ENCODE results near the gene SPAG6. TPM values are rescaled to one million over a fixed set of nuclear protein-coding genes. Genes with fewer than 3 reads are reported as not detected.
A peak's percentile ranks its signal among the peaks of the same experiment; 100 is the strongest.

Gene SPAG6
- total and polyA plus RNA-seq, 8 donors = 0.08 to 1.3 (median 0.41) TPM; not detected in 1

- 89 to 95% methylated on average over 3 of the region's 3 CpGs for WGBS, 2 donors
- Histone ChIP-seq H3K27ac (no peak overlapping the region), H3K36me3 (no peaks in the 10 kb centered on the region), H3K9me3 (no peaks in the 10 kb centered on the region), H3K27me3 (no peaks in the 10 kb centered on the region), H3K4me3 (no peak overlapping the region), H3K4me1 (no peaks in the 10 kb centered on the region)
- no peak for ATAC-seq
- FAIRE-seq = no peak
- no peak for TF ChIP-seq CTCF (IDR thresholded peaks at IDR 0.05)
- intact Hi-C loops (cut with DNase I) = no loop called here
- DNase-seq = no peak
These were observed 68.8 kb downstream of the SPAG6 start for GRCh38 chr10:22414146-22414545.

GRCh38 chr10:22415072-22415471 is 69.8 kb downstream of the SPAG6 start:
- 85 to 93% methylated on average over 2 of the region's 2 CpGs for WGBS, 2 donors
- Histone ChIP-seq H3K4me1 (no peaks in the 10 kb centered on the region), H3K4me3 (no peak overlapping the region), H3K9me3 (no peaks in the 10 kb centered on the region), H3K36me3 (no peaks in the 10 kb centered on the region), H3K27me3 (no peaks in the 10 kb centered on the region), H3K27ac (no peak overlapping the region)
- no peak for ATAC-seq
- peak; percentile 71 for FAIRE-seq
- intact Hi-C loops (cut with DNase I) = no loop called here
- no peak for TF ChIP-seq CTCF (IDR thresholded peaks at IDR 0.05)
- DNase-seq = no peak

GRCh38 chr10:22417736-22418268 is 72.5 kb downstream of the SPAG6 start:
- 68 to 83% methylated on average over 3 of the region's 3 CpGs for WGBS, 2 donors
- FAIRE-seq (no peak), DNase-seq (no peak), ATAC-seq (no peak)
- H3K27ac ChIP-seq = no peak overlapping the region
- TF ChIP-seq CTCF (IDR thresholded peaks at IDR 0.05) = no peak
- no peak overlapping the region for H3K4me3 ChIP-seq
- intact Hi-C loops (cut with DNase I) = no loop called here
- no peaks in the 10 kb centered on the region for H3K27me3 ChIP-seq
- no peaks in the 10 kb centered on the region for H3K9me3 ChIP-seq
- no peaks in the 10 kb centered on the region for H3K36me3 ChIP-seq
- H3K4me1 ChIP-seq = no peaks in the 10 kb centered on the region

- 81 to 82% methylated on average over 4 of the region's 4 CpGs for WGBS, 2 donors
- no peak overlapping the region for H3K4me3 ChIP-seq
- H3K9me3 ChIP-seq = no peaks in the 10 kb centered on the region
- H3K27ac ChIP-seq = no peak overlapping the region
- H3K27me3 ChIP-seq = no peaks in the 10 kb centered on the region
- H3K36me3 ChIP-seq = no peaks in the 10 kb centered on the region
- H3K4me1 ChIP-seq = no peaks in the 10 kb centered on the region
- FAIRE-seq = no peak
- no peak for TF ChIP-seq CTCF (IDR thresholded peaks at IDR 0.05)
- ATAC-seq = peak in 1 of 4 donors; percentile 30
- intact Hi-C loops (cut with DNase I) = no loop called here
- no peak for DNase-seq
These were observed 75.7 kb downstream of the SPAG6 start for GRCh38 chr10:22420787-22421517.

- intact Hi-C loops (cut with DNase I) = no loop called here
- peaks cover 0 to 5% (median 0%) of the 10 kb centered on the region in 3 donors for H3K4me1 ChIP-seq
- no peak for FAIRE-seq
These were observed 81.4 kb downstream of the SPAG6 start for GRCh38 chr10:22426653-22427052.

More at GRCh38 chr10:22426653-22427052, 81.4 kb downstream of the SPAG6 start:
- DNase-seq (no peak), ATAC-seq (no peak)
- H3K36me3 ChIP-seq = no peaks in the 10 kb centered on the region
- H3K4me3 ChIP-seq = no peak overlapping the region
- no peaks in the 10 kb centered on the region for H3K27me3 ChIP-seq
- no peak overlapping the region for H3K27ac ChIP-seq
- 92 to 94% methylated on average over 5 of the region's 5 CpGs for WGBS, 2 donors
- no peak for TF ChIP-seq CTCF (IDR thresholded peaks at IDR 0.05)
- no peaks in the 10 kb centered on the region for H3K9me3 ChIP-seq

Measured in pancreas (tissue), 10 donors.